ENCODE measurements around the gene MXD3.

GRCh38 chr5:177344891-177345290 lies 33.2 kb upstream of the MXD3 start:
- TF ChIP-seq, protein P1, sequence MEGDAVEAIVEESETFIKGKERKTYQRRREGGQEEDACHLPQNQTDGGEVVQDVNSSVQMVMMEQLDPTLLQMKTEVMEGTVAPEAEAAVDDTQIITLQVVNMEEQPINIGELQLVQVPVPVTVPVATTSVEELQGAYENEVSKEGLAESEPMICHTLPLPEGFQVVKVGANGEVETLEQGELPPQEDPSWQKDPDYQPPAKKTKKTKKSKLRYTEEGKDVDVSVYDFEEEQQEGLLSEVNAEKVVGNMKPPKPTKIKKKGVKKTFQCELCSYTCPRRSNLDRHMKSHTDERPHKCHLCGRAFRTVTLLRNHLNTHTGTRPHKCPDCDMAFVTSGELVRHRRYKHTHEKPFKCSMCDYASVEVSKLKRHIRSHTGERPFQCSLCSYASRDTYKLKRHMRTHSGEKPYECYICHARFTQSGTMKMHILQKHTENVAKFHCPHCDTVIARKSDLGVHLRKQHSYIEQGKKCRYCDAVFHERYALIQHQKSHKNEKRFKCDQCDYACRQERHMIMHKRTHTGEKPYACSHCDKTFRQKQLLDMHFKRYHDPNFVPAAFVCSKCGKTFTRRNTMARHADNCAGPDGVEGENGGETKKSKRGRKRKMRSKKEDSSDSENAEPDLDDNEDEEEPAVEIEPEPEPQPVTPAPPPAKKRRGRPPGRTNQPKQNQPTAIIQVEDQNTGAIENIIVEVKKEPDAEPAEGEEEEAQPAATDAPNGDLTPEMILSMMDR (IDR thresholded peaks at IDR 0.05): no peak
- no peak for TF ChIP-seq POLR2A (IDR thresholded peaks at IDR 0.05)
